Measurements from ENCODE around the gene CERS6. TPM values are rescaled to one million over a fixed set of nuclear protein-coding genes. Genes with fewer than 3 reads are reported as not detected.
"Not testable (repeated sequence)": the region's sequence is repeated elsewhere in the genome, so short reads cannot be mapped to it uniquely, and the experiment has no call there.

The CERS6 gene
- total RNA-seq, 1 donor from 2014 or later: 9.3 TPM

- no peak for DNase-seq (ENCODE audit: low spot score)
- intact Hi-C loops (cut with DNase I): no loop called here
- ATAC-seq: no peak
These were observed 187.9 kb downstream of the CERS6 start for GRCh38 chr2:168643979-168644378.

- ATAC-seq (no peak), DNase-seq (ENCODE audit: low spot score) (no peak)
- intact Hi-C loops (cut with DNase I): no loop called here
These were observed 189.7 kb downstream of the CERS6 start for GRCh38 chr2:168645696-168646338.

GRCh38 chr2:168649105-168649504 is 193.0 kb downstream of the CERS6 start:
- ATAC-seq: no peak
- DNase-seq (ENCODE audit: low spot score): no peak
- intact Hi-C loops (cut with DNase I): no loop called here

GRCh38 chr2:168649562-168649961 is 193.5 kb downstream of the CERS6 start:
- ATAC-seq (no peak), DNase-seq (ENCODE audit: low spot score) (no peak)
- intact Hi-C loops (cut with DNase I): no loop called here

- ATAC-seq (no peak), DNase-seq (ENCODE audit: low spot score) (no peak)
- intact Hi-C loops (cut with DNase I): no loop called here
These were observed 194.1 kb downstream of the CERS6 start for GRCh38 chr2:168650139-168650538.

- DNase-seq (ENCODE audit: low spot score) (no peak), ATAC-seq (no peak)
- intact Hi-C loops (cut with DNase I): no loop called here
These were observed 194.7 kb downstream of the CERS6 start for GRCh38 chr2:168650781-168651180.

- ATAC-seq: no peak
- intact Hi-C loops (cut with DNase I): no loop called here
- DNase-seq (ENCODE audit: low spot score): no peak
These were observed 197.2 kb downstream of the CERS6 start for GRCh38 chr2:168652997-168653921.

- intact Hi-C loops (cut with DNase I): no loop called here
- no peak for ATAC-seq
- DNase-seq (ENCODE audit: low spot score): no peak
These were observed 198.6 kb downstream of the CERS6 start for GRCh38 chr2:168654705-168655104.

GRCh38 chr2:168655207-168655606 is 199.1 kb downstream of the CERS6 start:
- intact Hi-C loops (cut with DNase I): no loop called here
- DNase-seq (ENCODE audit: low spot score) (no peak), ATAC-seq (no peak)

- intact Hi-C loops (cut with DNase I); ATAC-seq; DNase-seq (ENCODE audit: low spot score): not testable (repeated sequence)
These were observed 201.3 kb downstream of the CERS6 start for GRCh38 chr2:168657378-168657777.

GRCh38 chr2:168658706-168659105 is 202.6 kb downstream of the CERS6 start:
- ATAC-seq (no peak), DNase-seq (ENCODE audit: low spot score) (no peak)
- intact Hi-C loops (cut with DNase I): no loop called here

GRCh38 chr2:168660870-168661862 is 205.1 kb downstream of the CERS6 start:
- DNase-seq (ENCODE audit: low spot score) (no peak), ATAC-seq (no peak)
- intact Hi-C loops (cut with DNase I): no loop called here

GRCh38 chr2:168661863-168662256 is 205.8 kb downstream of the CERS6 start:
- DNase-seq (ENCODE audit: low spot score) (no peak), ATAC-seq (no peak)
- intact Hi-C loops (cut with DNase I): no loop called here

GRCh38 chr2:168662651-168663208 is 206.7 kb downstream of the CERS6 start:
- ATAC-seq (no peak), DNase-seq (ENCODE audit: low spot score) (no peak)
- intact Hi-C loops (cut with DNase I): no loop called here

- DNase-seq (ENCODE audit: low spot score) (no peak), ATAC-seq (no peak)
- intact Hi-C loops (cut with DNase I): no loop called here
These were observed 207.9 kb downstream of the CERS6 start for GRCh38 chr2:168663993-168664392.

GRCh38 chr2:168664715-168665114 is 208.6 kb downstream of the CERS6 start:
- intact Hi-C loops (cut with DNase I); ATAC-seq: not testable (repeated sequence)

GRCh38 chr2:168666339-168666738 is 210.3 kb downstream of the CERS6 start:
- DNase-seq (ENCODE audit: low spot score): no peak
- intact Hi-C loops (cut with DNase I): no loop called here
- no peak for ATAC-seq

More at GRCh38 chr2:168664715-168665114, 208.6 kb downstream of the CERS6 start:
- not testable (repeated sequence) for DNase-seq (ENCODE audit: low spot score)

GRCh38 chr2:168667156-168667555 is 211.1 kb downstream of the CERS6 start:
- intact Hi-C loops (cut with DNase I): no loop called here
- no peak for DNase-seq (ENCODE audit: low spot score)
- ATAC-seq: no peak

GRCh38 chr2:168669151-168669550 is 213.1 kb downstream of the CERS6 start:
- no peak for ATAC-seq
- intact Hi-C loops (cut with DNase I): no loop called here
- no peak for DNase-seq (ENCODE audit: low spot score)

Measured in sciatic nerve (tissue), 2 donors.